Mesendoderm (in vitro differentiated cells): ENCODE results near the gene HBQ1.
"Not testable (repeated sequence)": the region's sequence is repeated elsewhere in the genome, so short reads cannot be mapped to it uniquely, and the experiment has no call there.

Experiments used
- DNase-seq: peaks from one replicate; pipeline ENCODE4 v3.0.0; 2013
- H2AK5ac ChIP-seq: 2 replicates; pipeline ENCODE4 v1.6.1; 2013; ENCODE audit warnings: low read length, inconsistent platforms
- H2BK120ac ChIP-seq: 2 replicates; pipeline ENCODE4 v1.6.1; 2013; ENCODE audit warnings: low read depth, mild to moderate bottlenecking, low read length, moderate library complexity, mixed read lengths
- H2BK15ac ChIP-seq: replicated peaks from 2 replicates; pipeline ENCODE4 v1.6.1; 2013; ENCODE audit warnings: low read depth, mild to moderate bottlenecking, moderate library complexity
- H2BK5ac ChIP-seq: 2 replicates; pipeline ENCODE4 v1.6.1; 2013; ENCODE audit warnings: low read length, inconsistent platforms
- H3K18ac ChIP-seq: 2 replicates; pipeline ENCODE4 v1.6.1; 2013; ENCODE audit warnings: mild to moderate bottlenecking, low read length, mixed read lengths
- H3K23ac ChIP-seq: one replicate; pipeline ENCODE4 v1.6.1; 2013; ENCODE audit warnings: low read length
- H3K27ac ChIP-seq: 2 replicates; pipeline ENCODE4 v1.5.1; 2013; ENCODE audit warnings: low read depth, mild to moderate bottlenecking, inconsistent platforms, low read length, moderate library complexity
- H3K27me3 ChIP-seq: 2 replicates; pipeline ENCODE4 v1.6.1; 2013; ENCODE audit warnings: low read length, control low read depth, mild to moderate bottlenecking, inconsistent platforms; ENCODE audit not compliant: insufficient read depth, poor library complexity
- H3K36me3 ChIP-seq: 2 replicates; pipeline ENCODE4 v1.6.1; 2013; ENCODE audit warnings: low read length, inconsistent platforms; ENCODE audit not compliant: control insufficient read depth, insufficient read depth
- H3K4ac ChIP-seq: one replicate; pipeline ENCODE4 v1.6.1; 2013; ENCODE audit warnings: low read depth, mild to moderate bottlenecking, low read length, moderate library complexity
- H3K4me1 ChIP-seq: 2 replicates; pipeline ENCODE4 v1.6.1; 2013; ENCODE audit warnings: low read depth, low read length, inconsistent platforms; ENCODE audit not compliant: control insufficient read depth
- H3K4me2 ChIP-seq: 2 replicates; pipeline ENCODE4 v1.6.1; 2013; ENCODE audit warnings: low read length
- H3K4me3 ChIP-seq: 2 replicates; pipeline ENCODE4 v1.5.1; 2013; ENCODE audit warnings: mild to moderate bottlenecking, low read length
- H3K56ac ChIP-seq: one replicate; pipeline ENCODE4 v1.6.1; 2013; ENCODE audit warnings: low read length
- H3K79me1 ChIP-seq: 2 replicates; pipeline ENCODE4 v1.6.1; 2013; ENCODE audit warnings: low read length, inconsistent platforms
- H3K79me2 ChIP-seq: 2 replicates; pipeline ENCODE4 v1.6.1; 2013; ENCODE audit warnings: mild to moderate bottlenecking, low read length; ENCODE audit not compliant: control insufficient read depth, insufficient read depth
- H3K9ac ChIP-seq: 2 replicates; pipeline ENCODE4 v1.6.1; 2013; ENCODE audit warnings: low read length, inconsistent platforms
- H4K5ac ChIP-seq: one replicate; pipeline ENCODE4 v1.6.1; 2013; ENCODE audit warnings: low read length
- H4K8ac ChIP-seq: one replicate; pipeline ENCODE4 v1.6.1; 2013; ENCODE audit warnings: low read depth, mild to moderate bottlenecking, control low read depth, low read length, moderate library complexity
- WGBS: extraction: QIAGEN DNeasy Blood & Tissue Kit; methylation state at CpG from one replicate; pipeline ENCODE4 v1.1.7; 2013; ENCODE audit warnings: low lambda C conversion rate, missing lambda C conversion rate; ENCODE audit not compliant: insufficient coverage; ENCODE audit errors: extremely low coverage; 5-methylcytosine and 5-hydroxymethylcytosine counted together

HBQ1 gene

DNA sequence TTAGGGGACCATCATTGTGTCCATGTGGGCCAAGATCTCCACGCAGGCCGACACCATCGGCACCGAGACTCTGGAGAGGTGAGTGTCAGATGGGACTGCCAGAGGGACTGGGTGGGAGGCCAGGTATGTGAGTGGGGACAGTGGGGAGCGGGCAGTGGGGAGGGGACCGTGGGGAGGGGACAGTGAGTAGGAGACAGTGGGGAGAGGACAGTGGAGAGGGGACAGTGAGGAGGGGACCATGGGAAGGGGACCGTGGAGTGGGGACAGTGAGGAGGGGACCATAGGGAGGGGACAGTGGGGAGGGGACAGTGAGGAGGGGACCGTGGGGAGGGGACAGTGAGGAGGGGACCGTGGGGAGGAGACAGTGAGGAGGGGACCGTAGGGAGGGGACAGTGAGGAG, 17.1 kb upstream of the HBQ1 start:
- not testable (repeated sequence) for H3K56ac ChIP-seq, DNase-seq, H3K9ac ChIP-seq, H3K27ac ChIP-seq, H2BK5ac ChIP-seq, H3K4ac ChIP-seq, H2BK120ac ChIP-seq, H3K4me3 ChIP-seq, H2BK15ac ChIP-seq, H4K8ac ChIP-seq, H4K5ac ChIP-seq, H3K79me1 ChIP-seq, H3K36me3 ChIP-seq, H3K18ac ChIP-seq, H3K4me1 ChIP-seq, H3K79me2 ChIP-seq, H3K23ac ChIP-seq, H2AK5ac ChIP-seq, H3K4me2 ChIP-seq
- WGBS = no CpG with 5 or more reads among the region's 10 CpGs
- H3K27me3 ChIP-seq = peaks cover 27% of the 10 kb centered on the region

DNA sequence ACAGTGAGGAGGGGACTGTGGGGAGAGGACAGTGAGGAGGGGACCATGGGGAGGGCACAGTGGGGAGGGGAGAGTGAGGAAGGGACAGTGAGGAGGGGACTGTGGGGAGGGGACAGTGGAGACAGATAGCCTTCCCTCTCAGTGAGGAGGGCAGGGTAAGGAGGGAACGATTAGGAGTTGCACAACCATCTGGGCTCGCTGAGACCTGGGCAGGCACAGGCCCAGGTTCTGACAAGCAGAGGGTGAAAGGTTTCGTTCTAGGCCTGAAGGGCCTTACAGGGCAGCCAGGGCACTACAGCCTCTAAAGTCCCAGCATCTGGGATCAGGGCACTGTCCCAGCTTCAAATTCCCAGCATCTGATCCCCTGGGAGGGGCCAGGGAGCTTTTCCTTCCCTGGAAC, 16.6 kb upstream of the HBQ1 start:
- not testable (repeated sequence) for H4K8ac ChIP-seq, H3K4me3 ChIP-seq, H3K27ac ChIP-seq, DNase-seq, H3K79me2 ChIP-seq, H3K18ac ChIP-seq, H3K56ac ChIP-seq, H2BK15ac ChIP-seq, H3K23ac ChIP-seq, H2AK5ac ChIP-seq, H3K79me1 ChIP-seq, H3K36me3 ChIP-seq, H2BK120ac ChIP-seq, H2BK5ac ChIP-seq, H3K4ac ChIP-seq, H4K5ac ChIP-seq, H3K4me2 ChIP-seq, H3K4me1 ChIP-seq, H3K9ac ChIP-seq
- H3K27me3 ChIP-seq = peaks cover 31% of the 10 kb centered on the region
- no CpG with 5 or more reads among the region's 3 CpGs for WGBS

DNA sequence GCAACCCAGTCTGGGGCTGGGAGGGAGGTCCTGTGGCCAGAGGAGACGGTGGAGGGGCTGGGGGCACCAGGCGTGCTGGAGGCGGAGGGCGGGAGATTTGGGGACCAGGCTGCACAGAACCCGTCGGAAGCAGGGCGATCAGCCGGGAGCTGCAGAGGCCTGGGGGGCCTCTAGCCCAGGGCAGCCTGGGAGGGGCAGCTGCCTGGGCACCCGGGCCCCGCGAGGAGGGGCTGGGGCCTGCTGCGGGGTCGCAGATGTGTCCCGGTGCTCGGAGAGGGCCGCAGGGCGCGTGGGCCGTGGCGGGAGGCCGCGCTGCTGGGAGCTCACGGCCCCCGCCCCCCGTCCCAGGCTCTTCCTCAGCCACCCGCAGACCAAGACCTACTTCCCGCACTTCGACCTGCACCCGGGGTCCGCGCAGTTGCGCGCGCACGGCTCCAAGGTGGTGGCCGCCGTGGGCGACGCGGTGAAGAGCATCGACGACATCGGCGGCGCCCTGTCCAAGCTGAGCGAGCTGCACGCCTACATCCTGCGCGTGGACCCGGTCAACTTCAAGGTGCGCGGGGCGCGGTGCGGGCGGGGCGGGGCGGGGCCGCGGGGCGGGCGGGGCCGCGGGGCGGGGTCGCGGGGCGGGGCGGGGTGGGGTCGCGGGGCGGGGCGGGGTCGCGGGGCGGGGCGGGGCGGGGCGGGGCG, 16.0 kb upstream of the HBQ1 start:
- not testable (repeated sequence) for H3K9ac ChIP-seq, H2BK15ac ChIP-seq, H4K8ac ChIP-seq, H3K4me2 ChIP-seq, H3K27ac ChIP-seq, H3K4me1 ChIP-seq, H3K79me2 ChIP-seq, H2BK5ac ChIP-seq, H2AK5ac ChIP-seq, H3K4ac ChIP-seq, H3K4me3 ChIP-seq, H3K18ac ChIP-seq, H3K23ac ChIP-seq, H3K36me3 ChIP-seq, H2BK120ac ChIP-seq, H3K56ac ChIP-seq, H4K5ac ChIP-seq, DNase-seq, H3K79me1 ChIP-seq
- WGBS = no CpG with 5 or more reads among the region's 80 CpGs
- H3K27me3 ChIP-seq = peaks cover 31% of the 10 kb centered on the region

DNA sequence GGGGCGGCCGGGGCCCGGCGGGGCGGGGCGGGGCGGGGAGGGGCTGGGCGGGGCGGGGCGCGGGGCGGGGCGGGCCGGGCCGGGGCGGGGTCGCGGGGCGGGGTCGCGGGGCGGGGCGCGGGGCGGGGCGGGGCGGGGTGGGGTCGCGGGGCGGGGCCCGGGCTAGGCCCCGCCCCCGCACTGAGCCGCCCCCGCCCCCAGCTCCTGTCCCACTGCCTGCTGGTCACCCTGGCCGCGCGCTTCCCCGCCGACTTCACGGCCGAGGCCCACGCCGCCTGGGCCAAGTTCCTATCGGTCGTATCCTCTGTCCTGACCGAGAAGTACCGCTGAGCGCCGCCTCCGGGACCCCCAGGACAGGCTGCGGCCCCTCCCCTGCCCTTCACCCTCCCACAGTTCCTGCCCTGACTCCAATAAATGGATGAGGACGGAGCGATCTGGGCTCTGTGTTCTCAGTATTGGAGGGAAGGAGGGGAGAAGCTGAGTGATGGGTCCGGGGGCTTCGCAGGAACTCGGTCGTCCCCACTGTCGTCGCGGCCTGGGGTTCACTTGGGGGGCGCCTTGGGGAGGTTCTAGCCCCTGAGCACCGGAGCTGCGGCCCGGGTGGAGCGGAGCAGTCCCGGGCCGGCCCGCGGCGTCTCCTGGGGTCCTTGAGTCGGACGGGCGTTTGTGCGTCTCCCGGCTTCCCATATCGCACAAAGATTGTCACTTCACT, 15.3 kb upstream of the HBQ1 start:
- Histone ChIP-seq H3K4ac (no peak overlapping the region), H2AK5ac (no peak overlapping the region), H3K4me3 (no peak overlapping the region), H3K27me3 (peaks cover 31% of the 10 kb centered on the region), H3K4me2 (peak overlapping the region; percentile 14), H3K9ac (no peak overlapping the region), H3K56ac (no peak overlapping the region), H3K27ac (no peak overlapping the region), H3K4me1 (no peaks in the 10 kb centered on the region), H2BK5ac (no peak overlapping the region), H4K5ac (no peak overlapping the region), H4K8ac (no peak overlapping the region), H2BK15ac (no peak overlapping the region), H3K79me1 (no peaks in the 10 kb centered on the region), H3K18ac (no peak overlapping the region), H3K23ac (no peak overlapping the region), H3K79me2 (no peaks in the 10 kb centered on the region), H2BK120ac (no peak overlapping the region), H3K36me3 (no peaks in the 10 kb centered on the region)
- DNase-seq = peak; percentile 44
- WGBS = no CpG with 5 or more reads among the region's 77 CpGs

DNA sequence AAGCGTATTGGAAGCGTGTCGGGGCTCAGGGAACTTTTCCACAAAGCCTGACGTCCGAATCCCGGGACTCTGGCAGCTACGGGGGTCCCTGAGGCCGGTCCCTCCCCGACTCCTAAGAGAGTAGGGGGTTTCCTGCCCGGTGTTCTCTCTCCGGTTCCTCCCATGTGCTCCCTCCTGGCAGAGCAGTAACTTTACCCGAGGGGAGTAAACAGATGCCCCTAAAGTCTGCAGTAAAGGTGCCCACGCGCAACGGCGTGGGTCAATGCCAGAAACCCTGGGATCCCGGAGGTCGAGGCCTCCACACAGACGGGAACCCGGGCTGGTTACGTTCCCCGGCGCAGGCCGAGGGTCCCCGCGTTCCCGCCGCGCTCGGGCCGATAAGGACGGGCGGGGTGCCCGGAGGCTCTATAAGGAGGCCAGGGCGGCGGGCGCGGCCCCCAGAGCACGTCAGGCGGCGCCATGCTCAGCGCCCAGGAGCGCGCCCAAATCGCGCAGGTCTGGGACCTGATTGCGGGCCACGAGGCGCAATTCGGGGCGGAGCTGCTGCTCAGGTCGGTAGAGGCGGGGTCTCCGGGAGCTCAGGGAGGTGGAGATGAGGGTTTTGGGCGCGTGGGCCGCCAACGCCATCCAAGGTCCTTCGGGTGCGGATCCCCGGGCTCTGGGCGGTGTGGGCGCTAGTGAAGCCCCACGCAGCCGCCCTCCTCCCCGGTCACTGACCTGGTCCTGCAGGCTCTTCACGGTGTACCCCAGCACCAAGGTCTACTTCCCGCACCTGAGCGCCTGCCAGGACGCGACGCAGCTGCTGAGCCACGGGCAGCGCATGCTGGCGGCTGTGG, 14.5 kb upstream of the HBQ1 start, which contains the start of gene HBM:
Gene HBM (plus strand): TSS at position 440 of the 836 bp plus-strand sequence. CDS start 20 bp downstream, at position 460.
- Histone ChIP-seq H3K27me3 (peaks cover 32% of the 10 kb centered on the region), H2BK5ac (no peak within 1 kb of the TSS), H3K79me1 (no peaks in the 10 kb centered on the region), H3K9ac (no peak within 1 kb of the TSS), H3K56ac (peak within 1 kb of the TSS; percentile 52), H2BK15ac (no peak within 1 kb of the TSS), H4K5ac (no peak within 1 kb of the TSS), H3K79me2 (no peaks in the 10 kb centered on the region), H4K8ac (no peak within 1 kb of the TSS), H2BK120ac (no peak within 1 kb of the TSS), H2AK5ac (no peak within 1 kb of the TSS), H3K4me2 (peak within 1 kb of the TSS; percentile 14), H3K18ac (no peak within 1 kb of the TSS), H3K4me1 (no peaks in the 10 kb centered on the region), H3K4ac (no peak within 1 kb of the TSS), H3K23ac (no peak within 1 kb of the TSS), H3K27ac (no peak within 1 kb of the TSS), H3K4me3 (no peak within 1 kb of the TSS), H3K36me3 (no peaks in the 10 kb centered on the region)
- no CpG with 5 or more reads among the region's 75 CpGs for WGBS
- DNase-seq = no peak
